T follicular helper cell (primary cell): ENCODE data around the gene RPGRIP1.
"Not testable (repeated sequence)": the region's sequence is repeated elsewhere in the genome, so short reads cannot be mapped to it uniquely, and the experiment has no call there.

Experiments
- DNase-seq: peaks from one replicate; pipeline ENCODE4 v3.0.0-alpha.2; 2020; ENCODE audit warnings: low read depth
- total RNA-seq, 2 experiments: gene quantifications; one replicate each; lab custom pipeline; 2026; lab: John Stamatoyannopoulos, UW

The RPGRIP1 gene
- 0.04 to 0.12 reads per million in 2 experiments for total RNA-seq

DNA sequence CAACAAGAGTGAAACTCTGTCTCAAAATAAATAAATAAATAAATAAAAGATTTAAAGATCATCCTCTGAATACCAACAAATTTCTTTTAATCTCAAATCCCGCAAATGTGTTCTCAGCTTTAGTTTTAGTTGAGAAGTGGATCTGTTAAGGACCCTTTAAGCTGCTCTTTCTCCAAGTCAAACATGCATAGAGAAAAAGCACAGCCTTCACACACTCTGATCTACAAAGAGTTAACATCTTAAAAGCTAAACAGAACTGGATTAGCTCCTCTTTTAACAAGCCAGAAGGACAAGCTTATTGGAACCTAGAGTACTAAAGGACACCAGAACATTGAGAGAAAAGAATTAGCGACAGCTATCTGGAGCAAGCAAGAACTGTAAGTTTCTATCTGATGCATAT is at the start of gene RPGRIP1:
Gene RPGRIP1 (plus strand): TSS at position 301 of the 400 bp plus-strand sequence. CDS start 7,894 bp downstream, outside the sequence.
- DNase-seq = no peak

DNA sequence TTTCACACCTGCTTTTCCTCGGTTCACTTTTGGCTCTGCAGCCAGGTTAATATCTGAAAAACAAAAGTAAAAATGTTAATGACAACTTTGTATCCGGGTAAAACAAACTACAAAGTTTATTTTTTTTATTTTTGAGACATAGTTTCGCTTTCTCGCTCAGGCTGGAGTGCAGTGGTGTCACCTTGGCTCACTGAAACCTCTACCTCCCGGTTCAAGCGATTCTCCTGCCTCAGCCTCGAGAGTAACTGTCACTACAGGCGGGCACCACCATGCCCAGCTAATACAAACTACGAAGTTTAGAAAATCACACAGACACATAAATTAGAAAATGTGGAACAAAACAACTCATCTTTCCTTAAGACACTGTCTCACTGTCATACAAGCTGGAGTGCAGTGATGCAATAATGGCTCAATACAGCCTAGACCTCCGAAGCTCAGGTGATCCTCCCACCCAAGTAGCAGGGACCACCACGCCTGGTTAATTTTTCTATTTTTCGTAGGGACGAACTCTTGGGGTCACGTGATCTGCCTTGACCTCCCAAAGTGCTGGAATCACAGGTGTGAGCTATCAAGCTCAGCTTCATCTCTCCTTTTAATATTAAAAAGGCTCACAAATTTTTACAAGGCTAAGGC is 48.7 kb upstream of the RPGRIP1 start:
- DNase-seq = no peak

DNA sequence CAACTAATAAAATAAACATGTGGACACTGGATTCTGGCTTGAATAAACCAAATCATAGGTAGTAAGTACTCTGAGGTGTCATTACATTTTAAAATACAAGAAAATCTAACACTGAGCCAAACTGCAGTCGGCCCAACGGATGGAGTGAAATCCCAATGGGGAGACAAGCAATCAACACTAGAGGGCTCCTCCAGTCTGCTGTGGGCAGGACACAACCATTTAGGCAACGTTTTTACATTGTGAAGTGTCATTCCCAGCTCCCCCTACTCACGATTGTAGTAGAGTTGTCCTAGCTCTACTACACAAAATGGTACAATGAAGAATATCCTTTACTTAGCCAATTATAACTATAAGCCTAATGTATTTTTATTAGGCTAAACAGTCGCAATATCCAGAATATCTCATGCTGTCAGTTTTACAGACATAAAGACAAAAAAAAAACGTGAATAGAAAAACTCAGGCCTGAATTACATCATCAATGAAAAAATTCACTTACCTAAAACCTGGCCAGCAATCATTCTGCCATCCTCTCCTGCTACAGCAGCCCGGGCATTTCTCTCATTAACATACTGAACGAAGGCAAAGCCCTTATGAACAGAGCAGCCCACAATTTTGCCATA is 46.3 kb upstream of the RPGRIP1 start:
- DNase-seq = no peak

DNA sequence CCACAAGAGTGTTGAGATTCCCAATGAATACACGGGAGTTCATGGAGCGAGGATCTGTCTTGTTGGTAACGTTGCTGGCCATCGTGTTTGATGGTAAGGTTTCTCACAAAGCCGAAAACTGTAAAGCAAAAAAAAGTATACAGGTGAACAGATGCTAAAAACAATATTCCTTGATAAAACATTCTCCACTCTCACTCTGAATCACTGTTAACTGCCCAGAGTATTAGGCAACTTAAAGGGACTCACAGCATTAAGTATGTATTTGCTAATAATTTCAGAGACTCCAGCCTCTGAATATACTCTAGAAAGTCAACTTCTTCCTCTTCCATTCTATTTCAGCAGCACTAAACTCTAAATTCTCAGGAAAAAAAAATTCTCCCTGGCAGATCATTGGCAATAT is 45.8 kb upstream of the RPGRIP1 start:
- no peak for DNase-seq

DNA sequence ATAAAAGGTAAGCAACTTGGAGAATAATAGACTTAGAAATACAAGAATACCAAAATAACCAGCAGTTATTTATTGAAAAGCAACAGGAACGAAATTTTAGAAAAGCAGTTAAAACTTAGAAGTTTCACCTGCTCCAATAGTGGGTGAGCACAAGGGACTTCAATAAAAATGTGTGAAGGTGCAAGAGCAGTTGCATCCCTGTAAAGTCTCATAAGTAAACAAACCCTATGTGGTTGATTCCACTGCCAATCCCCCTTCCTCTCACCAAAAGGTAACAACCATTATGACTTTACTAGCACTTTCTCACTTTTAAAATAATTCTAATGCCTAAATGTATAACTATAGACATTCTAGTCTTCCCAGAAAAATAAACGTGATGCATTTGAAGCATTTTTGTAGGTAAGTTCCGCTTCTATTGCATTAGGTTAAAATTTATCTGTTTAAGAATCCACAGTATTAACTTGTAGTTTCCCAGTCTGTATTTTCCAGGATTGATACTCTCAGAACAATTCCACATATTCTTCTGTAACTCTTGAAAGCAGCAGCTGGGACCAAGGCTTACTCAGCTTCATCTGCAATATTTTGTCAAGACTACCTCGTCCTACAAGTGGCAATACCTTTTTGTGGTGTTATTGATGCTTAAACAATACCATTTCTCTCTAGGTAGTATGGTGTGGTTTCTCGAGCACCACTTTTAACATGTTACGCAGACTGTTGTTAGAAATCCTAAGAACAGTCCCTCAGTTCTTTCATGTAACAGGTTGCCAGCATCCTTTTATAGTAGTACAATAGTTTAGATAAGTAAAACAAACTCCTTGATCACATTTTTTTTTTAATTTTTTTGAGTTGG is 42.7 kb upstream of the RPGRIP1 start:
- no peak for DNase-seq

DNA sequence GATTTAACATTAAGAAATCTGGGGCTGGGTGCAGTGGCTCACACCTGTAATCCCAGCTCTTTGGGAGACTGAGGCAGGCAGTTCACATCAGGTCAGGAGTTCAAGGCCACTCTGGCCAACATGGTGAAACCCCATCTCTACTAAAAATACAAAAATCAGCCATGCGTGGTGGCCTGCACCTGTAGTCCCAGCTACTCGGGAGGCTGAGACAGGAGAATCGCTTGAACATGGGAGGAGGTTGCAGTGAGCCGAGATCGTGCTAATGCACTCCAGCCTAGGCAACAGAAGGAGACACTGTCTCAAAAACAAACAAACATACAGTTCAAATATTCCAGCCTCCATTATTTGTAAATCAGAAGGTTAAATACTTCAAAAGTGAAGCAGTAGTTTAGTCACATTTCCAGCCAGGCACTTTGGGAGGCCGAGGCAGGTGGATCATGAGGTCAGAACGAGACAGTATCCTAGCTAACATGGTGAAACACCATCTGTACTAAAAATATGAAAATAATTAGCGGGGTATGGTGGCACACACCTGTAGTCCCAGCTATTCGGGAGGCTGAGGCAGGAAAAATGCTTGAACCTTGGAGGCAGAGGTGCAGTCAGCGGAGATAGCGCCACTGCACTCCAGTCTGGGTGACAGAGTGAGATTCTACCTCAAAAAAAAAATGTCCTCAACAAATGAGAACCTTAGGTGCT is 40.9 kb upstream of the RPGRIP1 start:
- no peak for DNase-seq

DNA sequence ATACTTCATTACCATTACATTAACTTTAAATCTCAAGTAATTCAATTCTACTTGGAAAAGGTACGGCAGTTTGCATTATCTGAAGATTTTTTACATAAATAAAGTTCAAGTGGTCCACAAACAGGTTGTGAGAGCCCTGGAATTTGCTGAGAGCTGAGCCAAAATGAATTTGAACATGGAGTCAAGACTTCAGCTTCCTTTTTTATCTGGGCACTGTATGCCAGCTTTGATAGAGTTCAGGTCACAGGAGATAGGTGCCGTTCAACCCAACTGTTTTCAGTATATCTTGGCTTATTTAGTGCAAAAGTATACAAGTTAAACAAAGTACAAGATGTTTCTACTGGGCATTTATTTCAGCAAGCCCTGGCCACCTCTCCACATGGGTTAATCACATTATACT is 39.5 kb upstream of the RPGRIP1 start:
- no peak for DNase-seq

DNA sequence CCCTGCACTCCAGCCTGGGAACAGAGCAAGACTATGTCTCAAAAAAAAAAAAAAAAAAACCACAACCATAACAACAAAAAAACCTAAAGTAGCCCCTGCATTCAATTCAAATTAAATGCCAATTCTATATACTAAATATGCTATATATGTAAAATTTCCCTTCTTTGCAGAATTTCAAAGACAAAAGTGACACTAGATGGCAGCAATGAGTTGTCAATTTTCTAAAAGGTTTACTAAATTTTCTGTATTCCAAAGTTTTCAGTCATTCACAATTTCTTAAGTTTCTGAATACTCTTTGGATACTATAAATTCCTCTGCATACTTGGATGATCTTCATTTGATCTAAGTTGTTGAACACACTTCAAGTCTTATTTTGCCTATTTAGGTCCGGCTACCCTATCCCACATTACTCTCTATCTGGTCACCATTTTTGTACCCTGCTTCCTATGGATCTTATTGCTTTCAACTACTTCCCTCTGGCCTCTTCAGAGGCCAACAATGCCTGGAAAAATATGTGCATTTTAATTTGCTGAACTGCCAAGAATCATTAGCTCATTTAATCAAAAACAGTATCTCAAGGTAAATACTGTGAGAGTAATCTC is 38.6 kb upstream of the RPGRIP1 start:
- no peak for DNase-seq

DNA sequence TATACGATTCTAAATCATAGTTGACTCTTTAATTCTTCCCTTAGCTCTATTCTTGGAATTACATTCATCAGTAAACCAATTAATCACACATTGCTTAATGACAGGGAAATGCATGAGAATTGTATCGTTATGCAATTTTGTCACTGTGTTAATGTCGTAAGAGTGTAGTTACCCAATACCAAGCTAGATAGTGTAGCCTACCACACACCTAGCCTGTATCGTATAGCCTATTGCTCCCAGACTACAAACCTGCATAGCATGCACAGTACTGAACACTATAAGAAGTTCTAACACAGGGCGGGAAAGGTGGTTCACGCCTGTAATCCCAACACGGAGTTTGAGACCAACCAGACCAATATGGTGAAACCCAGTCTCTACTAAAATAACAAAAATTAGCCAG is 35.3 kb upstream of the RPGRIP1 start:
- DNase-seq = no peak

DNA sequence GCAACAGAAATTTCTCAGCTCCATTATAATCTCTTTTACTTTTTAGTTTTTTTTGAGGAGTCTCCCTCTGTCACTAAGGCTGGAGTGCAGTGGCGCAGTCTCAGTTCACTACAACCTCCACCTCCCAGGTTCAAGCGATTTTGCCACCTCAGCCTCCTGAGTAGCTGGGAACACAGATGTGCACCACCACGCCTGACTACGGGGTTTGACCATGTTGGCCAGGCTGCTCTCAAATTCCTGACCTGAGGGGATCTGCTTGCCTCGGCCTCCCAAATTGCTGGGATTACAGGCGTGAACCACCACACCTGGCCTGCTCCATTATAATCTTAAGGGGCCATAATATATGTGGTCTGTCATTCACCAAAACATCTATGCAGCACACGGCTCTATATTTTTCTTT is 34.1 kb upstream of the RPGRIP1 start:
- DNase-seq = no peak

DNA sequence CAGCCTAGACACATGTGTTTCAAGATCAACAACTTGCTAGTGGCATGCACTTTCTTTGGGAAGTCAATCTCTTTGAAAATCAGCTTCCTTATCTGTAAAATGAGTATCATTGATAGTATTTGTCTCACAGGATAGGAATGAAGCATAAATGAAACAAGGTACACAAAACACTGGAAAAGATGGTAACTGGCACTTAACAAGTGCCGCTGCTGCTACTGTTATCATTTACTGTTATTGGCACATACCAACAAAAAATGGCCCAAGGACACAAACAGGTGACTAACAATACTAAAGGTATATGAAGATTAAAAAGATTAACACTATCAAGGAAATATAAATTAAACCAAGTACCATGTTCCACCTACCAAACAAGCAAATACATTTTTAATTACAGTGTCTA is 31.5 kb upstream of the RPGRIP1 start:
- no peak for DNase-seq

DNA sequence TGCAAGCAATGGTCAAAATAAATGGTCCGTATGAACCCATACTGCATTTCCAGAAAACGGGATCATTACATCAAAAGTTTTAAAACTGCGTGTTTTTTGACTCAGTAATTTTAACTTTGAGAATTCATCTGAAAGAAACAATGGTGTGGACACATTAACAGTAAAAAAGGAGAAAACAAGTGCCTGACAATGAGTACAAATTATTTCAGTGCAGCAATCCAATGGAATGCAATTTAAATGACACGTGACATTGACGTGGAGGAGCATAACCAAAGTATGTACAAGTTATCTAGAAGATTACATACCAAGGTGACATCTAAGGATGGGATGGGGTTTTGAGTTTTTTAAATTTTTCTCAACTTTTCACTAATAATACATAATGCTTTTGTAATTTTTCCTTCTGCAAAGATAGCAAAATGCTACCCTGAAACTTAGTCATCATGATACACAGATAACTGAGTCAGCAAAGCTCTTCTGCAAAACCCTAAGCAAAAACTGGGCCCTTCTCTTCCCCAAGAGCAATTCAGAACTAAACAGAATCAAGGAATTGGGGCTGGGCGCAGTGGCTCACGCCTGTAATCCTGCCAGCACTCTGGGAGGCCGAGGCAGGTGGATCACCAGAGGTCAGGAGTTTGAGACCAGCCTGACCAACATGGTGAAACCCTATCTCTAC is 31.0 kb upstream of the RPGRIP1 start:
- DNase-seq = no peak

DNA sequence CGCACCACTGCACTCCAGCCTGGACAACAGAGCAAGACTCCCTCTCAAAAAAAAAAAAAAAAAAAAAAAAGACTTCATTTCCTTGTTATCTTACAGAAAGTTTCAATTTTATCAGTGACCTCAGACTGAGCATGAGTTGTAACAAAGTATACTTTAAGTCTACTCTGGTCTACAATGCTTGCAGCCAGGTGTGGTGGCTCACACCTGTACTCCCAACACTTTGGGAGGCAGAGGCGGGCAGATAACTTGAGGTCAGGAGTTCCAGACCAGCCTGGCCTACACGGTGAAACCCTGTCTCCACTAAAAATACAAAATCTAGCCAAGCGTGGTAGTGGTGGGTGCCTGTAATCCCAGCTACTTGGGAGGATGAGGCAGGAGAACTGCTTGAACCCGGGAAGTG is 28.7 kb upstream of the RPGRIP1 start:
- no peak for DNase-seq

DNA sequence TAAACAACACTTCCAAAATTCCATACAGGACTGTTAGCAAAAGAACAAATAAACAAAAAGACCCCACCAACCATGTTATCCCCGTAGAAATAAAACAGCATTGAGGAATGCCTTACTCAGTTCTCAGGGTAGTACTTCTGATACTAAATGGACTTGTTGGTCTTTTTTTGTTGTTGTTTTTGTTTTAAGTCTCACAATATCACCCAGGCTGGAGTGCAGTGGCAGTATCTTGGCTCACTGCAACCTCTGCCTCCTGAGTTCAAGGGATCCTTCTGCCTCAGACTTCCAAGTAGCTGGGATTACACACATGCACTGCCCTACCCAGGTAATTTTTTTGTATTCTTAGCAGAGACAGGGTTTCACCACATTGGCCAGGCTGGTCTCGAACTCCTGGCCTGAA is 27.7 kb upstream of the RPGRIP1 start:
- no peak for DNase-seq

DNA sequence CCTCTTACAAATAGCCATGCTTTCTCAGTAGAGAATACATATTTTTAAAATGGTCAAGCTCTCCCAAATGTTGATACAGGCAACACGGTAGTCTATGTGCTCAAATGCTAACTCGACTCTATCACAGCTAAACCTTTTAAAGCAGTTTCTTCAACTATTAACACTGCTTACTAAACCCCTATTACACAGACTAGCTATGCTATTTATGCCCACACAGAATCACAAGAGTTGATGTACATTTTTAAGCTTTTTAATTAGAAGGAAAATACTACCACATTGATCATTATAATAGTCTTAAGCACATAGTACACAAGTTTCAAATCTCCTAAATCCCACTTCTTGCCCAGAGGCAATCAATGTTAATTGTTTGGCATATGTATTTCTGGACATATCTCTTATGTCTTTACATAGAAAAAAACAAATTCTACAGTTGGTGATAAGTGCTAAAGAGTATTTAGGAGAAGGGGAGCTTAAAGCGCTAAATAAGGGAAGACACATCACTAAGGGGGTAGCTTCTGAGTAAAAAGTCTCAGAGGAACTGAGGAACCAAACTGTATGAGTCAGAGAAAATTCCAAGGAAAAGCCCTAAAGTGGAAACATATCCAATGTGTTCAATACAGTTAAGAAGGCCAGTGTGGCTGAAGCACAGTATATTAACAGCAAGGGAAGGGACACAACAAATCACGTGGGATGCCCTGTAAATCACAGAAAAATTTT is 24.3 kb upstream of the RPGRIP1 start:
- DNase-seq = no peak

DNA sequence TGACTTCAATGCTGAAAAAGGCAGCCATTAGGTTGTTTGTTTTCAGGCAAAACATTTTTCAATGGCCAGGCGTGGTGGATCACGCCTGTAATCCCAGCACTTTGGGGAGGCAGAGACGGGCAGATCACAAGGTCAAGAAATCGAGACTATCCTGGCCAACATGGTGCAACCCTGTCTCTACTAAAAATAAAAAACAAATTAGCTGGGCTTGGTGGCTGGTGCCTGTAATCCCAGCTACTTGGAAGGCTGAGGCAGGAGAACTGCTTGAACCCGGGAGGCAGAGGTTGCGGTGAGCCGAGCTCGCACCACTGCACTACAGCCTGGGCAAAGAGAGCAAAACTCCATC is 23.8 kb upstream of the RPGRIP1 start:
- not testable (repeated sequence) for DNase-seq

DNA sequence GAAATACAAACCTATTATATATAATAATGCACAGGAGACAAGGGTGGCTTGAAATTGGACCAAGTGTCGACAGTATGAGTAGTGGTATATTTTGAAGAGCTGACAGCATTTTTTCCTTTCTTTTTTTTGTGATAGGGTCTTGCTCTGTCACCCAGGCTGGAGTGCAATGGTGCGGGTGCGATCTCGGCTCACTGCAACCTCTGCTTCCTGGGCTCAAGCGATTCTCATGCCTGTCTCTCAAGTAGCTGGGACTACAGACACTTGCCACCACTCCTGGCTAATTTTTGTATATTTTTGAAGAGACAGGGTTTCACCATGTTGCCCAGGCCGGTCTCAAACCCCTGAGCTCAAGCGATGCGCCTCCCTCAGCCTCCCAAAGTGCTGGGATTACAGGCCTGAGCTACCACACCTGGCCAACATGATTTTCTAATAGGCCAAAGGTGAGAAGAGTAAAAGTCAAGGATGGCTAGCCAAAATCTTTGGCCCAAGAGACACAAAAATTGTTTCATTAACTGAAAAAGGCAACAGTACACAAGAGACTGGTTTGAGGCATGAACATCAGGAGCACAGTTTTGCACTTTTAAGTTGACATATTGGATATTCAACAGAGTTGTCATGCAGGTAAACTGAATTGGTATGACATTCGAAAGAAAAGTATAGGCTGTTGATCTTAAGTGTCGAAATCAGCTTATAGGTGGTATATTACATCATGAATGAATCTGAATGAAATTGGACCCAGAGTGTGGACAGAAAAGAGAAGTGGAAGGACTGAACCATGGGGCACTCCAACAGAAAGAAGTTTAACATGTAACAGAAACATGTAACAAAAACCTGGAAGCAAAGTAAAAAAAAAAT is 23.1 kb upstream of the RPGRIP1 start:
- no peak for DNase-seq

DNA sequence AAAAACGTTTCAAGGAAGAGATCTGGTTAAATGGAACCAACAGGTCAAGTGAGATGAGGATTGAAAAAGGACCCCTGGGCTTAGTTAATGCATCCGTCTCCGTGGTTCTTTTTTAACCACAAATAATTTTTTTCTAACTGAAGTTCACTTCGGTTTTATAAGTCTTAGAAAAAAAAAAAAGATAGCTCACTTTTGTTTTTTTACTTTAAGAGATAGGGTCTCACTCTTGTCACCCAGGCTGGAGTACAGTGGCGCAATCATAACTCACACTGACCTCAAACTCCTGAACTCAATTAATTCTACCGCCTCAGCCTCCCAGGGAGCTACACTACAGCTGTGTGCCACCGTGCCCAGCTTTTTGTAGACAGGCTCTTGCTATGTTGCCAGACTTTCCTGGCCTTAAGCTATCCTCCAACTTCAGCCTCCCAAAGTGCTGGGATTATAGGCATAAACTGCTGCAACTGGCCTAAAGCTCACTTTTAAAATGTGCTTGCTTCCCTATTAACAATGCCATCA is 22.4 kb upstream of the RPGRIP1 start:
- no peak for DNase-seq

DNA sequence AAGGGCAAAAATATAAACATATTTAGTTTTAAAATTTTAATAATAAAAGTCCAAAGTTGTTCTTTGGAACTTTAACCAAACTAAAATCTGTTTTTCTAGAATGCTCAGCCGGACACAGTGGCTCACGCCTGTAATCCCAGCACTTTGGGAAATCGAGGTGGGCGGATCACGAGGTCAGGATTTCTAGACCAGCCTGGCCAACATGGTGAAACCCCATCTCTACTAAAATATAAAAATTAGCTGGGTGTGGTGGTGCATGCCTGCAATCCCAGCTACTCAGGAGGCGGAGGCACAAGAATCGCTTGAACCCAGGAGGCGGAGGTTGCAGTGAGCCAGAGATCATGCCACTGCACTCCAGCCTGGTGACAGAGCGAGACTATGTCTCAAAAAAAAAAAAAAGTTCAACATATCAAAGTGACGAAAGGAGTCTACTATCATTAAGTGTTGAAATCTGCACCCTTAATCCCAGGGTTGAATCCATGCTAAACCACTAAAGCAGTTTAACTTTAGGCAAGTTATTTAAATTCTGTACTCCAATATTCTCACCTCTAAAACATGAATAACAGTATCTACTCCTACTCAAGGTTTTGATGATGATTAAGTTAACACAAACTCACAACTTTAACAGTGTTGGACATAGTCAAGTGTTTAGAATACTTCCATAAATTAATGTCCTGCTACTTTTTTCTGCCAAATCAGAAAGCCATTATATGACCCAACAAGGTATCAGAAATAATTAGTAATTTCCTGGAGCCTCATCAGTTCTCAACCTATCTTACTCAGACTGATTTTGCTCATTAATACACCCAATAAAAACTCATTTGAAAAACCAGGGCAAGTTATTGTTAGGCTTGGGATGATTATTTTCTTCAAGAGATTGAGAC is 21.6 kb upstream of the RPGRIP1 start:
- DNase-seq = no peak
